ENCODE data around the gene HLCS.
"Not testable (repeated sequence)": the region's sequence is repeated elsewhere in the genome, so short reads cannot be mapped to it uniquely, and the experiment has no call there.

DNA sequence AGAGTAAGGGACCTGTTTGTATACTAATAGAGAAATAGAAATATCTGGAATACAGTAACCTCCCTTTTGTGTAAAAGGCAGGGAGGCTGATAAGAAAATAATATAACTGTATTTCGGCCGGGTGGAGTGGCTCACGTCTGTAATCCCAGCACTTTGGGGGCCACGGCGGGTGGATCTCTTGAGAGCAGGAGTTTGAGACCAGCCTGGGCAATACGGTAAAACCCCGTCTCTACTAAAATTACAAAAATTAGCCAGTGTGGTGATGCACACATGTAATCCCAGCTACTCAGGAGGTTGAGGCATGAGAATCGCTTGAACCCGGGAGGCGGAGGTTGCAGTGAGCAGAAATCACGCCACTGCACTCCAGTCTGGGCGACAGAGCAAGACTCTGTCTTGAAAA is 28.8 kb upstream of the HLCS start:
- TF ChIP-seq CTCF, POLR2A (IDR thresholded peaks at IDR 0.05): not testable (repeated sequence)

Data from breast epithelium (tissue), 3 donors.